ENCODE measurements around the gene GRID1.

GRID1 gene

GRCh38 chr10:86366033-86366901 is at the start of gene GRID1:
Gene GRID1 (minus strand): TSS chr10:86366795.
- no peak for DNase-seq

DNA sequence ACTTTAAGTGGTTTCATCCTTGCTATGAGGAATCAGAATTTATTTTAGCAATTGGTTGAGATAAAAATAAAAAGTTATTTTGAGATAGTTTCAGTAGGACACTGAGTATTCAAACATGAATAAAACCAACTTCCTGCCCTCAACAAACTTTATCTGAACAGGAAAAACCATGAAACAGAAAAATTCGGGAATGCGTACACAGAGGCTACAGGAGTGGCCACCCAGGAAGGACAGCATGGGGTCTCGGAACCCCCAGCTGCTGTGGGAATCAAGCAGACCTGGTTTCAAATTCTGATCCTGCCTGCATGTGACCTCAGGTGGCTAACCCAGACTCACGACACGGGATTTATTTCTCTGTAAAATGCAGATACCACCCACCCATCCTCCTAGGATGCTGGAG is 49.0 kb upstream of the GRID1 start:
- DNase-seq, result no peak

DNA sequence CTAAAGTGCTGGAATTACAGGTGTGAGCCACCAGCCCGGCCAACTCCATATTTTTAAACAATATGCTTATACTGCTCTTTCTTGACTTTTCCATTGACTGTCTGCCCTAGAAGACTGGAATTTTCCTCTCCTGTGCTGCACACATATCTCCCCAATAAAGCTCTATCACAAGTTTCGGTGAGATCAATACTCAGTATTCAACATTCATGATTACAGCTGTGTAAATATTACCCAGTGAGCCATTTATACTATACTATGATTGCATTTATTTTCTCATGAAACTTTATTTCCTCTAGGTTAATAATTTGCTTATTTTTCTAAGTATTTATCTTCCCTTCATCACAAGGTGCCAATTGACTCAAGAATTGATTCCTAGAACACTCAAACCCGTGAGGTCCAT is 48.5 kb upstream of the GRID1 start:
- DNase-seq, result no peak

DNA sequence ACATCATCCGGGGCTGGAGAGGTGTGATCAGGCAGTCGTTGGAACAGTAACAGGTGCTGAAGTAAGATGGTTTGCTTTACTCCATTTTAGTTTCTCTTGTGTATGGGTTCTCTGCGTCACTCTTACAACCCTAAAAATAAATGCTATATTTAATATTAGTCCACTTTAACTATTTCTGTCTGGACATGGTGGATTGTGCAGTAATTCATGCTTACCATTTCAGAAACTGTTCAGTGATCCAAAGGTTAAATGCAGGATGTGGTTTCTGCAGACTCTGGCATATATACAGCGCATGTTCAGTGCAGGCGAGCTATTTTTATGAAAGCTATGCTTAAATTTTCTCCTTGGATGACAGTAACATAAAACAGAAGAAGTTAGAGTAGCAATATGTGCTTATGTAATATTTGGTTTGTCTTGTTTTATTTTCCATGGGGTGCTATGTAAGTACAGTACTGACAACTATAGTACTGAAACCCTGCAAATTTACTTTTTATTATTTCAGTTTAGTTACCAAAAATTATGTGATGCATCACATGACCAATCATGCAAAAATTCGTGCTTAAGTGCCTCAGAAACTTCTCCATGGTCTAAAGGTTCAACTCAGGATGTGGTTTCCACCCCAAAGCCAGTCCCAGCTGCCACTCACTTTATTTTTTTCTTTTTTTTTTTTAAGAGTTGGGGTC is 46.6 kb upstream of the GRID1 start:
- no peak for DNase-seq

DNA sequence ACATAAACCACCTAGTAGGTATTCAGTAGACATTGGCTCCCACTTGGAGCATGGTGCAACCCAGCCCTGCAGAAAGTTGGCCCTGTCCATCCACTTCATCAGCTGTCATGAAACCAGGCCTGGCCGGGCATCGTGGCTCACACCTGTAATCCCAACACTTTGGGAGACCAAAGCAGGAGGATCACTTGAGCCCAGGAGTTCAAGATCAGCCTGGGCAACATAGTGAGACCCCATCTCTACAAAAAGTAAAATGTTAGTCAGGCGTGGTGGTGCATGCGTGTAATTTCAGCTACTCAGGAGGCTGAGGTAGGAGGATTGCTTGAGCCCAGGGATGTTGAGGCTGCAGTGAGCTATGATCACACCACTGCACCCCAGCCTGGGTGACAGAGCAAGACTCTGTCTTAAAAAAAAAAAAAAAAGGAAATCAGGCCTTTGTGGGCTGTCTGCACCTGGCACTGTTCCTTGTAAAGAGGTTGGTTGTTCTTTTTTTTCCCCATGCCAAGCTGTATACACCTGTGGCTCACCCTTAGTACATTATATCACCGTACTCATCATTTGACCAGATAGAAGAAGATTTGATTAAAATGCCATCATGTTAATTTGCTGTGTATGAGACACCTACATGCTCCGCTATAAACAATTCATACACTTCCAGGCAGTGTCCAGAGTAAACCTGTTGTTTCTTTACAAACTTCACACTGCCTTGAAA is 45.4 kb upstream of the GRID1 start:
- DNase-seq, result no peak

DNA sequence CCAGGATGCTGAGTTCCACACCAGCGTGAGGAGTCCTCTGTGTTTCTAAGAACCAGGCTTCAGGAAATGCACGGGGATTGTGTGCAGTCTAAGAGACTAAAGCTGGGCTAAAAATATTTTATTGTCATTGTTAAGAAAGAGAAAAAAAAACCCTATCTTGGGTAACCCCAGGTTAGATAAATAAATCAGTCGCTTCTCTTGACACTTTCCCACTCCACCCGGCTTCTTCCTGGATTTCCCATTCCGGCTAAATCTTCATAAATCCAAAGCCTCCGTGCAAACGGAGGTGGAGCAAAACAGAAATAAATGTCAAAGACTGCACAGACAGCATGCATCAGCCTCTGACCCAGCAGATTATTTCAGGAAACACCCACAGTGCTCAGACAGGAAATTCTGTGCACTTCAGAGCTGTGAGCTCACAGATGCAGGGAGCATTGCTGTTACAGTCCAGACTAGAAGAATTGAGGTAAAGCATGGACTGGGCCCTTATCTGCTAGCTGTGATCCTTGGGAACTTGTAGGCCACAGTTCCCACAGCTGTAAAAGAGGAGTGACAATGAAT is 44.8 kb upstream of the GRID1 start:
- no peak for DNase-seq

GRCh38 chr10:86410542-86411124 is 44.0 kb upstream of the GRID1 start:
- DNase-seq, result no peak

DNA sequence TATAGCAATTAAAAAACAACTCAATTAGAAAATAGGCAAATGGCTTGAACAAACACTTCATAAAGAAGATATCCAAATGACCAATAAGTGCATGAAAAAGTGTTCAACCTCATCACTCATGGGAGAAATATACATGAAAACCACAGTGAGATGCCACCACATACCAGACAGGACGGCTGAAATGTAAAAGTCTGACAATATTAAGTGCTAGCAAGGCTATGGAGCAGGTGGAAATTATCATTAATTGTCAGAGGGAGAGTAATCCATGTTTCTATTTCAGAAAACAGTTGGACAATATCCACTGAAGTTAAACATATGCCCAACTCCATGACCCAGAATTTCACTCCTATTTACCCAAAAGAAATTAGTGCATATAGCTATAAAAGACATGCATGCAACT is 42.6 kb upstream of the GRID1 start:
- DNase-seq, result no peak

GRCh38 chr10:86403183-86403797 is 36.7 kb upstream of the GRID1 start:
- no peak for DNase-seq

DNA sequence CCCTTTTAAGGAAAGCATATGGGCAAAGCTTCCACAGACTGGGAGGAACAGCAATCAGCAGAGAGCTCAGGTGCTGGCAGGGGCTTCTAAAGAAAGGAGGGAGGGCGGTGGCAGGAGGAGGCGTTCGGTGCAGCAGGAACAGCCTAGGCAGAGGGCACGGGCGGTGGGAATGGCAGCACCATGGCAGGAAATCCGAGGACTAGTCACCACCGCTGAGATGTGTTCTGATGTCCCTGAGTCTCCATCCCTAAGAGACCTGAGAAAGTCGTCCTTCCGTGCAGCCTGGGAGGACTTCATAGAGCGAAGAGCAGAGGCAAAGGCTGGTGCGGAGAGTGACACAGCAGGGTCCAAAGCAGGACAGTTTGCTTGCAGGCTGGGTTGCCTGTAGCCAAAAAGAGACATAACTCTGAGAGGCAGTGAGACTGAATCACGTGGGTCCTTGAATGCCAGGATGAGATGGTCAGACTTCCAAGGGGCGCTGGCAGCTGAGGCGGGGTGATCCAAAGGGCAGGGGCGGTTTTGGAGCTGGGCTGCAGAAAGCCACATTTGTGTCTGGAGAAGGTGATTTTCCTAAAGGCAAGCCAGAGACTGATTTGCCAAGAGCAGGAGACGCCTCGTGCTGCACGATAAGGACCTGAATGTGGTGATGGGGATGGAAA is 35.8 kb upstream of the GRID1 start:
- DNase-seq, result no peak

DNA sequence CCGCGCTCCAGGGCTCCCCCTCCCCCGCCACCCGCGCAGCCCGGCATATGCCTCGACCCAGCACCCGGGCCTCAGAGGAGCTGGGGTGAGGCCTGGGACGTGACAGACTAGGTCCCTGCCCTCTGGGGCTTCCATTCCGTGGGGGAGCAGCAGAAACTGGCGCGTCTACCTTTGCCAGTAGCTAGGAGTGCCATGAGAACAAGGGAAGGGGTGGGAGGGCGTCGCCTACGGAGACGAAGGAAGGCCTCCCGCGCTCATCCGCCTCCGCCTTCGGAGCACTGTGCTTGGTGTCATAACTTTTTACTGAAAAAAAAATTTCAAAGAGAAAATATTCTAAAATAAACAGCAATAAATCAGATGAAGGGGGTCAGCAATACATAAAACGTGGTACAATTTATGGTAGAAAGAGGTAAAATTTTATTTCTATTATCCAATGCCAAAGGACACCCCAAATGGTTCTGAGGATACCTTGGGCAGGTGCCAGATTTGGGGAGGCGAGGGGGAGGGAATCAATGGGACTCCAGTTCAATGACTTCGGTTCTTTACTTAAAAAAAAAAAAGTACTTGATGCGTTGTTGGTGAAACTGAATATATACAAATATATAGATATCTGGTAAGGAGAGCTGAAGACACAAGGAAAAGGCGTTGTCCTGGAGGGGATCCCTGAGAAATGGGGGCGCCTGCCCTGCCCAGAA is 35.1 kb upstream of the GRID1 start:
- DNase-seq, result no peak

- no peak for DNase-seq
Measured at GRCh38 chr10:86400705-86401587, 34.4 kb upstream of the GRID1 start.

GRCh38 chr10:86399879-86400704 is 33.5 kb upstream of the GRID1 start:
- DNase-seq, result peak; percentile 64 to 83

GRCh38 chr10:86399514-86399878 is 32.9 kb upstream of the GRID1 start:
- no peak for DNase-seq

DNA sequence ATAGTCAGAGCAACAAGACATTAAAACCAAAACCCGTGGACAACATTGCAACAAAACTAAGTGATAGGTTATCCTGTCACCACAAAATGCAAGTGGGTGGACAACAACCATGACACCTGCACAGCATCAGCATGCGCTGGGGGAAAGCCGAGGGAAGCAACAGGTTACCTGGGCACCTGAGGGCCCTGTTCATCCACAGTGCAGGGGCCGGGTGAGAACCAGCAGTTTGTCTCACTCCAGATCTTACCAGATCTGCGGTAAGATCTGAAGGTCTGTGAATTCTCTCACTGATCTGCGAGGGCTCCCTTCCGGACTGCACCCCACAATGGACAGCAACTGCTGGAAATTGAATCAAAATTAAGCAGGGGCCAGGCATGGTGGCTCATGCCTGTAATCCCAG is 30.5 kb upstream of the GRID1 start:
- DNase-seq, result no peak

DNA sequence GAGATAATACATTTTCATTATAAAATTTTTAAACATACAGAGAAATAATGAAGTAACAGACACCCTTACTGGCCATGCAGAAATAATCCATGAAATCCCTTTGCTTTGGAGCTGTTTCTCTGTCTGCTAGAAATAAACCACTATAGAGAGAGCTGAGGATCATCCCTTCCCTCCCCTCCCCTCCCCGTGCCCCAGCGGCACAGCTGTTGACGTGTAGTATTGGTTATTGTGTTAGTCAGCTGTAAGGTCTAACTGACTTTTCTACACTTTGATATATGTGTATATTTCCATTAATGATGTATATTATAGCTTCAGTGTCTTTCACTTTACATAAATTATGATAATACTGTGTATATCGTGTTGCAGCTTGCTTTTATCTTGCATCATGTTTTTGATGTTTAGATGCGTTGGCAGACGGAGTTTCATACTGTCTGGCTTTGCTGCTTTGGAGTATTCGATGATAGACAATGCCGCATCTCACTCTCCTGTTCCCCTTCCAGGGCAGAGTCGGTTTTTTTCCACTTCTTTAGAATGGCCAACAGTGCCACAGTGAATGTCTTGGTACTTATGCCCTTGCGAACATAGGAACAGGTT is 27.4 kb upstream of the GRID1 start:
- no peak for DNase-seq

DNA sequence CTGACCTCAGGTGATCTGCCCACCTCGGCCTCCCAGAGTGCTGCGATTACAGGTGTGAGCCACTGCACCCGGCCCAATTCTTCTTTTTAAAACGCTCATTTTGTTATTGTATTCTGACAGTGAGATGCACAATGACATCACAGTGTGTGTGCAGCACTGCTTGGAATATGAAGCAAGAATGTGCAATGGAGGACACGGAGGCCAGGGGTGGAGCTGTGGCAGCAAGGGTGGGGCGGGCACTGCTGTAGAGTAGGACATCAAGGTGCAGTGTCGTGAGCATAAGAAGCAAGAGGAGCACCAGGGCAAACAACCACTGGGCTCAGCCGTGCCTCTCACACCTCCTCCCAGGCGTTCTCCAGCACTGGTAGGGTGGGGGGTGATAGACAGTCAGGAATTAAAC is 26.8 kb upstream of the GRID1 start:
- no peak for DNase-seq

GRCh38 chr10:86392723-86393094 is 26.1 kb upstream of the GRID1 start:
- no peak for DNase-seq
